ENCODE data around the gene FADS3. TPM values are rescaled to one million over a fixed set of nuclear protein-coding genes. Genes with fewer than 3 reads are reported as not detected.

Gene FADS3
- total RNA-seq, 1 donor from 2014 or later: 135 TPM

DNA sequence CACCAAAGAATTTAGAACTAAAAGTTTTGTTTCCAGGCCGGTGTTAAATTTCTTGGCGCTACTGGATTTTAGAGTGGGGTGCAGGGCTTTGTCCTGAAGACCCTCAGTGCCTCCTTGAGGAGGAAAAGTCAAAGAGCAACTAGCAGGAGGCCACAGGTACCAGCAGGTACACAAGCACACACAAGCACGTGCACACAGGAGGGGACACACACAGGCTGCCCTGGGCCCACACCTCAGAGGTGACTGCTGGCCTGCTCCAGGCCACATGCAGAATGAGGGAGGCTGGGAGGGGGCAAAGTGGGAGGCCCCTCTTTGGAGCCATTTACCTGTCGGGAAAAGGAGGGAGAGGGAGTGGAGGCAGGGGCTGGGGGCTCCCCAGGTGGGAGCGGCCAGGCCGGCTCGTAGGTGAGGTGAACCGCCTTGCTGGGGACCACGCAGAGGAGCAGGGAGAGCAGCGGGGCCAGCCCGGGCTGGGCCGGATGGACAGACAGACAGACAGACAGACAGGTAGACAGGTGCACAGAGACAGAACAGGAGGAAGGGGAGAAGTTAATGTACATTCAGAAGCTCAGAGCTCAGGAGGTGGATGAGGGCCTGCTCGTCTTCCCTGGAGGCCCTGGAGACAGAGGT, 13.8 kb upstream of the FADS3 start:
- Mint-ChIP-seq H3K27ac (no peak overlapping the region), H3K36me3 (ENCODE audit: low read depth) (no peaks in the 10 kb centered on the region), H3K27me3 (no peaks in the 10 kb centered on the region), H3K4me1 (no peaks in the 10 kb centered on the region), H3K4me3 (no peak overlapping the region), H3K9me3 (no peaks in the 10 kb centered on the region)
- TF ChIP-seq, protein P1, sequence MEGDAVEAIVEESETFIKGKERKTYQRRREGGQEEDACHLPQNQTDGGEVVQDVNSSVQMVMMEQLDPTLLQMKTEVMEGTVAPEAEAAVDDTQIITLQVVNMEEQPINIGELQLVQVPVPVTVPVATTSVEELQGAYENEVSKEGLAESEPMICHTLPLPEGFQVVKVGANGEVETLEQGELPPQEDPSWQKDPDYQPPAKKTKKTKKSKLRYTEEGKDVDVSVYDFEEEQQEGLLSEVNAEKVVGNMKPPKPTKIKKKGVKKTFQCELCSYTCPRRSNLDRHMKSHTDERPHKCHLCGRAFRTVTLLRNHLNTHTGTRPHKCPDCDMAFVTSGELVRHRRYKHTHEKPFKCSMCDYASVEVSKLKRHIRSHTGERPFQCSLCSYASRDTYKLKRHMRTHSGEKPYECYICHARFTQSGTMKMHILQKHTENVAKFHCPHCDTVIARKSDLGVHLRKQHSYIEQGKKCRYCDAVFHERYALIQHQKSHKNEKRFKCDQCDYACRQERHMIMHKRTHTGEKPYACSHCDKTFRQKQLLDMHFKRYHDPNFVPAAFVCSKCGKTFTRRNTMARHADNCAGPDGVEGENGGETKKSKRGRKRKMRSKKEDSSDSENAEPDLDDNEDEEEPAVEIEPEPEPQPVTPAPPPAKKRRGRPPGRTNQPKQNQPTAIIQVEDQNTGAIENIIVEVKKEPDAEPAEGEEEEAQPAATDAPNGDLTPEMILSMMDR (IDR thresholded peaks at IDR 0.05): no peak
- ChIA-PET POLR2A (no interaction called here), CTCF (interaction anchor here (16.5 kb wide), 1 partner anchor 175 kb away, joined by 298 read pairs; no protein-coding TSS in a partner anchor)
- no peak for DNase-seq
- intact Hi-C loops (cut with micrococcal nuclease): no loop called here
- no peak for ATAC-seq (ENCODE audit: low read depth)

DNA sequence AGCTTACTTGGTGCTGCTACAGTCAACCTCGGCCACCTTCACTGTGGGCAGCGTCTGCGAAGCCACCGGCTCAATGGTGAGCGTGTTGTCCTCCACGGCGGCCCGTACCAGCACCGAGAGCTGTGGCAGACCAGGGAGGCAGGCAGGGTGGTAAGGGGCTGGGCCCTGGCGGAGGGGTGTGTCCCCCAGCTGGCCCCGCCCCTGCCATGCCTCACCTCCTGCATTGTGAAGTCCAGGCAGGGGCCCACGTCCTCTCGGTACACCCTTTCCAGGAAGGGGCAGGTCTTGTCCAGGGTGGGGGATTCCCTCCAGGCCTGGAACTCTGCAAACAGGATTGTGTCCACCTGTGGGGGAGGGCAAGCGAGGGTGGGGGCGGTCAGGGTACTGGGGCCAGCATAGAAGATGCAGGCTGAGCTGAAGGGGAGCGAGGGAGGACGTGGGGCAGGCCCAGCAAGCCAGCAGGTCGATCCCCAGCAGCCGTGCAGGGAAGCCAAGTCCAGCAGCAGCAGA, 13.2 kb upstream of the FADS3 start:
- H3K9me3 Mint-ChIP-seq: no peaks in the 10 kb centered on the region
- POLR2A ChIA-PET: no interaction called here
- H3K27ac Mint-ChIP-seq: no peak overlapping the region
- intact Hi-C loops (cut with micrococcal nuclease): no loop called here
- ATAC-seq (ENCODE audit: low read depth) (no peak), DNase-seq (no peak)
- H3K4me1 Mint-ChIP-seq: no peaks in the 10 kb centered on the region
- TF ChIP-seq, protein P1 (IDR thresholded peaks at IDR 0.05): no peak
- H3K4me3 Mint-ChIP-seq: no peak overlapping the region
- H3K27me3 Mint-ChIP-seq: no peaks in the 10 kb centered on the region
- CTCF ChIA-PET: interaction anchor here (16.5 kb wide), 1 partner anchor 176 kb away, joined by 298 read pairs; no protein-coding TSS in a partner anchor
- H3K36me3 Mint-ChIP-seq (ENCODE audit: low read depth): no peaks in the 10 kb centered on the region

DNA sequence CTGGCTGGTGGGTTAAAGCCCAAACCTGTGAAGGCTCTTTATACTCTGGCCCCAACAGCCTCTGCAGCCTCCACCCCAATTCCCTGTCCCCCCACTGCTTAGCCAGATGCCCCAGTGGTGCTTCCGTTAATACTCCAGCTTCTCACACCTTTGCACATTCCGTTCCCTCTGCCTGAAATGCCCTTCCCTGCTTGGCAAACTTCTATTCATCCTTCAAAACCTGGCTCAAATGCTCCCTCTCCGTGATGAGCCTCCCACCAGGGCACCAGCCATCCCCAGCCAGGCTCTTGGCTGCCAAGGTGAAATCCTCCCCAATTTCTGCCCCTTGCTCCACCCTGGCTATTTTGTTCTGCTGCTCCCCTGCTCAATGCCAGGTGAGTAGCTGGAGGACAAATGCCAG, 12.5 kb upstream of the FADS3 start:
- POLR2A ChIA-PET: no interaction called here
- intact Hi-C loops (cut with micrococcal nuclease): no loop called here
- CTCF ChIA-PET: interaction anchor here (16.5 kb wide), 1 partner anchor 176 kb away, joined by 298 read pairs; no protein-coding TSS in a partner anchor
- Mint-ChIP-seq H3K4me1 (peaks cover 7% of the 10 kb centered on the region), H3K4me3 (no peak overlapping the region), H3K9me3 (no peaks in the 10 kb centered on the region), H3K27ac (no peak overlapping the region), H3K27me3 (no peaks in the 10 kb centered on the region), H3K36me3 (ENCODE audit: low read depth) (no peaks in the 10 kb centered on the region)
- no peak for DNase-seq
- TF ChIP-seq, protein P1 (IDR thresholded peaks at IDR 0.05): no peak
- ATAC-seq (ENCODE audit: low read depth): no peak

DNA sequence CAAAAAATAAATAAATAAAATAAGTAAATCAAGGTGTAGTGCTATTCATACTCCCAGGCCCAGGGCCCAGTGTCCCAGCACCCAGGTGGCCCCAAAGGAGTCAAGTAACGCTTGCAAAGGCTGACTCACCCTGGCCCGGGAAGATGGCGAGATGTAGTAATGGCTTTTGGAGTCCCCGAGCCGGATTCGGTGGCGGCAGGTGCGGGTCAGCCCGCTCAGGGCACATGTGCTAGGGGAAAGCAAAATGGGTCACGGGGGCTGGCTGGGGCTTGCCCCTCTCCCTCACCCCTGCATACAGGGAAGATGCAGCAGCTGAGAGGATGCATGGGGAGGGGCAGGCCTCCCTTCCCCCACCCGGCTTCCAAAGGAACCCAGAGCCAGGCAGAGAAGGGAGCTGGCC, 11.0 kb upstream of the FADS3 start:
- intact Hi-C loops (cut with micrococcal nuclease): no loop called here
- ChIA-PET CTCF (interaction anchor here (2.7 to 16.5 kb wide), 2 partner anchors 178 to 205 kb away, joined by 11 to 298 read pairs; no protein-coding TSS in a partner anchor), POLR2A (no interaction called here)
- Mint-ChIP-seq H3K27me3 (no peaks in the 10 kb centered on the region), H3K9me3 (no peaks in the 10 kb centered on the region), H3K4me3 (no peak overlapping the region), H3K36me3 (ENCODE audit: low read depth) (no peaks in the 10 kb centered on the region), H3K27ac (no peak overlapping the region), H3K4me1 (peaks cover 20% of the 10 kb centered on the region)
- TF ChIP-seq, protein P1 (IDR thresholded peaks at IDR 0.05): no peak
- ATAC-seq (ENCODE audit: low read depth) (no peak), DNase-seq (no peak)

DNA sequence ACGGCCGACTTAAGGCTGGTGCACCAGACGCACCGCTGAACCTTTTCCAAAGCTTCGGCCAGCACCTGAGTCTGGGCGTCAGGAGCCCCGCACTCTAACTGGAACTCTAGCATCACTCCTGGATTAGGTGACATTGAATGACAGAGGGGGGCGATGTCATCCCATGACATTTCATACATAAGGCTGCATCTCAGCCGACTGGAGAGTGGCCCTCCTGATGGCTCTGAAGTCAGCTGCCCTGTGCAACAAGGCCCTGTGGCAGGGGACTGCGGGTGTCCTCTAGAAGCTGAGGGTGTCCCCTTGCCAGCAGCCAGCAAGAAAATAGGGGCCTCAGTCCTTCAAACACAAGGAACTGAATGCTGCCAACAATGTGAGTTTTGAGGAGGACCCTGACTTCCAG, 10.1 kb upstream of the FADS3 start:
- Mint-ChIP-seq H3K27me3 (no peaks in the 10 kb centered on the region), H3K27ac (no peak overlapping the region), H3K36me3 (ENCODE audit: low read depth) (no peaks in the 10 kb centered on the region), H3K9me3 (no peaks in the 10 kb centered on the region), H3K4me3 (no peak overlapping the region), H3K4me1 (peaks cover 20% of the 10 kb centered on the region)
- DNase-seq (no peak), ATAC-seq (ENCODE audit: low read depth) (no peak)
- TF ChIP-seq, protein P1 (IDR thresholded peaks at IDR 0.05): no peak
- intact Hi-C loops (cut with micrococcal nuclease): no loop called here
- ChIA-PET POLR2A (no interaction called here), CTCF (interaction anchor here (2.7 to 16.5 kb wide), 4 partner anchors 19 to 206 kb away, joined by 11 to 298 read pairs (median 74); no protein-coding TSS in a partner anchor)

All from activated B cell treated with CpG ODN at 0.5 μM for 24 hours (primary cell).